ENCODE results near the gene STK32C.

- TF ChIP-seq CTCF (IDR thresholded peaks at IDR 0.05) (no peak), EZH2 (IDR thresholded peaks at IDR 0.05; ENCODE audit: borderline replicate concordance, insufficient read depth, low read depth, low read length, poor library complexity, severe bottlenecking) (no peak)
Observed at GRCh38 chr10:132188331-132188730, 119.4 kb downstream of the STK32C start.

Data from B cell (primary cell).